ENCODE data around the gene NDUFA7. TPM values are rescaled to one million over a fixed set of nuclear protein-coding genes. Genes with fewer than 3 reads are reported as not detected.

The NDUFA7 gene
- polyA plus RNA-seq, 4 donors = 75.5 to 160 (median 137) TPM

DNA sequence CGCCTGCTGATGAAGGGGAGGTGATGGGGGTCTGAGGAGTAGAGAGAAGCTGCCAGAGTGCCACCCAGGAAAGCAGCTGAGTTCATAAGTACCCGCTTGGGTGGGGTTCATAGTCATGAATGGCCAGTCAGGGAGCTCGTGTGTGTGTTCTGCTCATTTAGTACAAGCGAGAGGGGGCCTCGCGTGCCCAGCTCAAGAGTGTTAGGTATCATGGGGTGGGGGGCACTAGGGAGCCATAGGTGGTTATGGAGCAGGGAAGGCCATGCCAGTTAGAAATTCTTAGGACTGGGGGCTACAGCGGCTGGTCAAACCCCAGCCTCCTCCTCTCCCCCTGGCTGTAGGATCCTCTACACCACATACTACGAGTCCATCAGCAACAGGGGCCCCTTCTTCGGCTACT is 59.8 kb downstream of the NDUFA7 start:
- H3K4me1 ChIP-seq (ENCODE audit: control insufficient read depth in 3 of 3, insufficient read depth in 2 of 3, low read depth in 1 of 3, low read length in 2 of 3) = peaks cover 0 to 16% (median 0%) of the 10 kb centered on the region in 3 donors
- 93 to 96% (median 95%) methylated on average over 9 of the region's 9 CpGs for WGBS, 3 donors
- FAIRE-seq = no peak
- no peak overlapping the region for H3K27ac ChIP-seq (ENCODE audit: low read depth in 1 of 3, low read length in 2 of 3)
- peaks cover 0 to 3% of the 10 kb centered on the region in 2 donors for H3K9me3 ChIP-seq (ENCODE audit: control insufficient read depth in 2 of 2, insufficient read depth in 1 of 2, low read depth in 1 of 2, low read length in 1 of 2)
- peaks cover 0 to 67% (median 4%) of the 10 kb centered on the region in 3 donors for H3K36me3 ChIP-seq (ENCODE audit: control insufficient read depth in 3 of 3, insufficient read depth in 2 of 3, low read depth in 1 of 3, low read length in 3 of 3)
- H3K27me3 ChIP-seq (ENCODE audit: control insufficient read depth in 3 of 3, insufficient read depth in 3 of 3, low read length in 3 of 3) = no peaks in the 10 kb centered on the region
- no peak overlapping the region for H3K4me3 ChIP-seq (ENCODE audit: low read depth in 1 of 3, low read length in 3 of 3)
- DNase-seq = no peak

Other genes with a start within 250 kb of the NDUFA7 start
- 1 to 10 TPM in 1 of 4 donors, under 1 TPM in 1, not detected in 2; 0.04 to 2.5 TPM for gene FBN3, start 171.8 kb downstream of the NDUFA7 start, polyA plus RNA-seq
- 100 to 1,000 TPM in 1 of 4 donors, 10 to 100 TPM in 1, 1 to 10 TPM in 1, under 1 TPM in 1; 0.89 to 127 (median 9.5) TPM for gene CERS4, start 112.0 kb downstream of the NDUFA7 start, polyA plus RNA-seq
- gene CD320, start 13.0 kb downstream of the NDUFA7 start, polyA plus RNA-seq = 10 to 100 TPM in 3 of 4 donors, 1 to 10 TPM in 1; 9.8 to 64.7 (median 17.1) TPM
- 1,000 to 10,000 TPM in 1 of 4 donors, 100 to 1,000 TPM in 3; 449 to 1,226 (median 874) TPM for gene RPS28, start 121 bp upstream of the NDUFA7 start, polyA plus RNA-seq
- 10 to 100 TPM in 1 of 4 donors, 1 to 10 TPM in 3; 1.3 to 13.0 (median 4.2) TPM for gene KANK3, start 21.9 kb upstream of the NDUFA7 start, polyA plus RNA-seq
- 10 to 100 TPM in 2 of 4 donors, 1 to 10 TPM in 2; 1.0 to 24.8 (median 8.7) TPM for gene ANGPTL4, start 42.8 kb upstream of the NDUFA7 start, polyA plus RNA-seq
- gene RAB11B, start 69.0 kb upstream of the NDUFA7 start, polyA plus RNA-seq = 100 to 1,000 TPM in 1 of 4 donors, 10 to 100 TPM in 3; 55.7 to 102 (median 72.2) TPM
- 10 to 100 TPM in 3 of 4 donors, 1 to 10 TPM in 1; 8.3 to 30.0 (median 24.4) TPM for gene MARCHF2, start 91.9 kb upstream of the NDUFA7 start, polyA plus RNA-seq
- 100 to 1,000 TPM in 2 of 4 donors, 10 to 100 TPM in 2; 98.6 to 225 (median 156) TPM for gene HNRNPM, start 123.6 kb upstream of the NDUFA7 start, polyA plus RNA-seq
- gene PRAM1, start 181.3 kb upstream of the NDUFA7 start, polyA plus RNA-seq = 1 to 10 TPM in 1 of 4 donors, under 1 TPM in 3; 0.45 to 3.3 (median 0.75) TPM
- gene ZNF414, start 192.8 kb upstream of the NDUFA7 start, polyA plus RNA-seq = 10 to 100 TPM in 3 of 4 donors, 1 to 10 TPM in 1; 6.5 to 28.2 (median 17.3) TPM

Measured in small intestine (tissue), 7 donors.